ENCODE data around the gene QSOX1. TPM values are rescaled to one million over a fixed set of nuclear protein-coding genes. Genes with fewer than 3 reads are reported as not detected.
"Not testable (repeated sequence)": the region's sequence is repeated elsewhere in the genome, so short reads cannot be mapped to it uniquely, and the experiment has no call there.

Gene QSOX1
- total RNA-seq, 1 experiment from 2014 or later = 201 TPM

- DNase-seq (ENCODE audit: low read depth) = no peak
These were observed 34.1 kb downstream of the QSOX1 start for GRCh38 chr1:180188684-180189175.

GRCh38 chr1:180190091-180190490 is 35.4 kb downstream of the QSOX1 start:
- DNase-seq (ENCODE audit: low read depth) = no peak

GRCh38 chr1:180192172-180192571 is 37.5 kb downstream of the QSOX1 start:
- no peak for DNase-seq (ENCODE audit: low read depth)

DNA sequence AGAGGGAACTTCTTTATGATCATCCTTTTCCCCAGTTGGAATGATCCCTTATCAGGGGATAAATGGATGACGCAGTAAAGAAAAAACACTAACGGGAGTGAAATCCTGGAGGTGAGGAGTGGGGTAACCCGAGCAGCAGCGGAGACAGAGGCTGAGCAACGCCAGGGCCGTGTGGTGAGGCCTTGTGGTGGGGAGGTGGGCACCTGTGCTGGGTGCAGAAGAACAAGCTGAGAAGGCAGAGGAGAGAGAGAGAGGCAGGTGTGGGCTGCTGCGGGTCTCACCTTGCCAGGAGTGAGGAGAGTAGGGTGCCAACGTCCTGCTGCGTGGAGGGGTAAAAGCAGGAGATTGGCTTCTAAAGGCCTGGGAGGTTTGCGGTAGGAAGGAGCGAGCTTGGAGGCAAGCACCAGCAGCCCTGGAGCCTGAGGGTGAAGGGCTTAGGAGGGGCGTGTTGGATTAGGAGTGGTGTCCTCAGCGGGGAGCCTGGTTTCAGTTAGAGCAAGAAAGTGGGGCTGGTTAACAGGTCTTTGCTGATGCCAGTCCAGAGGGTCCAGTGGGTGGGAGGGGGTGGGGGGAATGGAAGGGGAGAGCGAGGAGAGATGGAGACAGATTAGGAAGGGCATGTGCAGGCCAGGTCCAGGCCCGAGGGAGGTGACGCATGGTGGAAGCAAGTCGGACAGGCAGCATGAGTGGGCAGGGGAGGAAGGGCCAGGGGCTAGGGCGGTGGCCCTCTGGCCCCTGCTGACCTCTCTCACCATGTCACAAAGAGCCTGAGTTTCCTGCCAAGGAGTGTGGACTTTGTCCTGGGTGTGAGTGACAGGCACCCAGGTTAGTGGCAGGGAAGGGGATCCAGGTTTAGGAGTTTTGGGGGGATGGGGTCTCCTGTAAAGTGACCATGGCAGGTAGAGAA is 38.7 kb downstream of the QSOX1 start:
- DNase-seq (ENCODE audit: low read depth) = no peak

- DNase-seq (ENCODE audit: low read depth) = no peak
These were observed 39.4 kb downstream of the QSOX1 start for GRCh38 chr1:180194048-180194425.

DNA sequence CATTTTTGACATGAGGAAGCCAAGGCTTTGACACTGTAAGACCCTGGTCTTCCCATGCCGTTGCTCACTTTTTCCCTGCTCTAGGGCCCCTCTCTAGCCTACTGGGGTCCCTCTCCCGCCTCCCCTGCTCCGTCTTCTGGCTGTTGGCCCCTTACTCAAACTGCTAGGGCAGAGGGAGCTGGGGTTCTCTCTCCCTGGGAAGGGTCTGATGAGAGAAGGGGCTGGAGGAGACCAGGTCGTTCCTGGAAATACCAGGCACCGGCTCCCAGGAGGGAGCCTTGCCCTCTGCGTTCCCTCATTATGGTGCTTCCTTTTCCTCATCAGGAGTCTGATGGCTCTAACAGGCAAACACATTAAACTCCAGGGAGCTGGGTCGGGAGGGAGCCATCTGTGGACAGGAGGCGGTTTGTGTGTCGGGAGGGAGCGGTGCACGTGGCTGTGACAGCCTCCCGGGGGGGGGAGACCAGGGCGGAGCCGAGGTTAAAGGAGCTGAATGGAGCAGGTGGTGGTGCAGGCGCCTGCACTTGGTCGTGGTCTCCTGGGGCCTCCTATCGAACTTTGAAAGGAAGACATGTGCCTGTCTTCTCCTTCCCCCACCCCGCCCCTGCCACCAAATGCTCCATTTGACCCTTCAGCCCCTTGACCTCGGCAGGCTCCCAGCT is 40.0 kb downstream of the QSOX1 start:
- no peak for DNase-seq (ENCODE audit: low read depth)

DNA sequence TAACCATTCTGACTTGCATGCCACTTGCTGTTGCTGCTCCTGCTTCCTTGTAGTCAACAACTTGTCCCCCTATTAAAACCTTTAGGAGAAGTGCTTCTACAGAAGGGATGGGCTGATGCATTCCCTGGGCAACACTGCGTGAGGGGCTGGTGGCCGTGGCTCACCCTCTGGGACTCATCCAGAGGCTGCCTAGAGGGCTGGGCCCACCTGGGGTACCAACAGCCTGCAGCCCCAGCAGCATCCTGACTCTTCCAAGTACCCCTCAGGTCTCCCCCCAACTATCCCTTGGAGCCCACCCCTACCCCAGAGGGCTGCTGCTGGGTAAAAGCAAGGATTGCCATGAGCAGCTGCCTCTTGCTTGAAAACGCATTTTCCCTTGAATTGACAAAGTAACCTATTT is 40.7 kb downstream of the QSOX1 start:
- DNase-seq (ENCODE audit: low read depth) = no peak

GRCh38 chr1:180195916-180196315 is 41.2 kb downstream of the QSOX1 start:
- no peak for DNase-seq (ENCODE audit: low read depth)

GRCh38 chr1:180196436-180197003 is 41.9 kb downstream of the QSOX1 start:
- DNase-seq (ENCODE audit: low read depth) = no peak

- no peak for DNase-seq (ENCODE audit: low read depth)
These were observed 42.6 kb downstream of the QSOX1 start for GRCh38 chr1:180197231-180197630.

GRCh38 chr1:180198196-180198595 is 43.5 kb downstream of the QSOX1 start:
- no peak for DNase-seq (ENCODE audit: low read depth)

DNA sequence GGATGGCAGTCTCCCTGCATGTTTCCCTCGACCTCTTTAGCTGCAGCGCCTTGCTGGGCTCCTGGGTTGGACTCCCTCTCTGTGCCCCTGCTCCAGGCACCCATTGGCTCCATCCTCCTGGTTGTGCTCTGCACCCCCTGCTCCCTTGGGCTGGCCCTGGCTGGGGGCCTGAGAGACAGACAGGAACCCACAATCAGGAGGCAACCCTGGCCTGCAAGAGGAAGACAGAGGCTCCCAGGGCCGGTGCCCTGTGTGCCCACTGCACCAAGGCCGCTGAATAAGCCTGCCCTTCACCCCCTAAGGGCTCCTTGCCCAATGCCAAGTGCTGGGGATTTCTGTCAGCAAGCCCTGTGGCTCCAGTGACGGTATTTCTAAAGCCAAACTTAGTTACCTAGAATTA is 43.9 kb downstream of the QSOX1 start:
- DNase-seq (ENCODE audit: low read depth) = no peak

DNA sequence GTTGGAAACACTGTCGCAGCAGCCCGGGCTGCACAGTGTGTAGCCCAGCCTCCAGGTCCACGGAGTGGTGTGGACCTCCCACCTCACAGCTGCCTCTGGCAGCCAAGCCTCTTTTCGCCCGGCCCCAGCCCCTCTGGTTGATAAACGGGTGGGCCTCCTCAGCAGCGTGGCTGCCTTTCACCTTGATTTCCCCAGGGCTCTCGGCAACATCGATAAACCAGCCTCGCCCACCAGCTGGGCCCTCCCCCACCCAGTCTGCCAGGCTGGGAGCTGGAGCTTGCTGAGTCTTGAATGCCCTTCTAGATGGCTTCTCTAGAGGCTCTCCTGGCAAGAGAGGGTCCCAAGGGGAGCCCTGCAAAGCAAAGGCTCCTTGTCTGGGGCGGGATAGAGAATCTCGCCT is 44.3 kb downstream of the QSOX1 start:
- no peak for DNase-seq (ENCODE audit: low read depth)

DNA sequence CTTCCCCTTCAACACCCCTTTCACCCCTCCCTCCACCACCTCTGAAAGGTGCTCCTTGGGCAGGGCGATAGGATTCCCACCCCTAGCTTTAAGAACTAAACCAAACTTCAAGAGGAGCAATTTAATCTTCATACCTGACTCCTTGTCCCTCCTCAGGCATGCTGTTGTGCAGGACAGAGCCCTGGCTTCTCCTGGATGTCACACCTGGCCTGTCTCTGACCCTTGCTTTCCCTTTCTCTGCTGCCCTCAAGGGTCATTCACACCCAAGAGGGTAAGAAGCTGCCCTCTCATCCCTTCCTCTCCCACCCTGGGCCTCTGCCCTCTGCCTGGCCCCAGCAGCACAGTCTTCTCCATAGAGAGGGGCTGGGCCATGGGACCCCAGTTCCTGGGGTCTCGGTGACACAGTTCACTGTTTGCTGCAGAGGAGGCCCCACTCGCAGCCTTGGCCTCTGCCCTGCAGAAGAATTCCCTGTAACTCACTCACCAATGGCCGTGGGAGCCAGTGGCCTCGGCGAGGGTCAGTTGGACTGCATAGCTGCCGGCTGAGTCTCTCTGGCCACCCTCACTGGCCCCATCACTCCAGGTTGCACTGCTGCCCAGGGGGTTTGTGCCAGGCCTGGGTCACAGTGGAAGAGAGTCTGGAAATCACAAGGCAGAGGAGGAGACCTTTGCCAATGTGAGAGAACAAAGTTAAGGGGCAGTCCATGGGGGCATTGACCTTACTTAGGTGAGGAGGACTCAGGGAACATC is 47.0 kb downstream of the QSOX1 start:
- no peak for DNase-seq (ENCODE audit: low read depth)

GRCh38 chr1:180202588-180202987 is 47.9 kb downstream of the QSOX1 start:
- DNase-seq (ENCODE audit: low read depth) = not testable (repeated sequence)

DNA sequence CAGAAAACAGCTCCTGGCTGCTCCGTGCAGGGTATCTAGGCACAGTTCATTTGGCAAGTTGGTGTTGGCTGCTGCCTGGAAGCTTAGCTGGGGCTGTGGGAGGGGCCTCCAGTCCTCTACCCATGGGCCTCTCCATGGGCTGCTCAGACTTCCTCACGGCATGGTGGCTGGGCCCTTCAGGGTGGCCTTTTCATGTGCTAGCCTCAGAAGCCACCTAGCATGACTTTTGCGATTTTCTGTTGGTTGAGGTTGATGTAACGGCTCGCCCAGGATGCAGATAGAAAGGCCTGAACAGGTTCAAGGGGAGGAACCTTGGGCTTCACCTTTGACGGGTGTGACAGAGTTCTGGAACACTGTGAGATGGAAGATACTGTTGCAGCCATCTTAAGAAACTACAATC is 49.6 kb downstream of the QSOX1 start:
- DNase-seq (ENCODE audit: low read depth) = no peak

DNA sequence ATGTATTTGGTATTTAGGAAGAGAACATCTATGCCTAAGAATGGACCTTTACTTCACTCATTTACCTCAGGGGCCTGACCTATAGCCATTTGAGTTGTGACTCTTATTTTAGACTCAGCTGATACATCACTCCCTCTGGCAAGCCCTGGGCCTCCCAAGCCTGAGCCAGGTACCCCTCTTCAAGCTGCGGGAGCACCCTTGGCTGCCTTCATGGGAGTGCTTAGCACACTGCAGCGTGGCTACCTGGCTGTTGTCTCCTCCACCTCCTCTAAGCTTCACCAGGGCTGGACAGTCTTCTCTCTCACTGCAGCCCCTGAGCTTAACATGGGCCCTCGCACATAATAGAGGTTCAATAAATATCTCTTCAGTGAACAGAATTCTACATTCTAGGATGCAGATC is 51.9 kb downstream of the QSOX1 start:
- DNase-seq (ENCODE audit: low read depth) = no peak

- no peak for DNase-seq (ENCODE audit: low read depth)
These were observed 53.6 kb downstream of the QSOX1 start for GRCh38 chr1:180208264-180208663.

- DNase-seq (ENCODE audit: low read depth) = no peak
These were observed 55.4 kb downstream of the QSOX1 start for GRCh38 chr1:180210008-180210620.

DNA sequence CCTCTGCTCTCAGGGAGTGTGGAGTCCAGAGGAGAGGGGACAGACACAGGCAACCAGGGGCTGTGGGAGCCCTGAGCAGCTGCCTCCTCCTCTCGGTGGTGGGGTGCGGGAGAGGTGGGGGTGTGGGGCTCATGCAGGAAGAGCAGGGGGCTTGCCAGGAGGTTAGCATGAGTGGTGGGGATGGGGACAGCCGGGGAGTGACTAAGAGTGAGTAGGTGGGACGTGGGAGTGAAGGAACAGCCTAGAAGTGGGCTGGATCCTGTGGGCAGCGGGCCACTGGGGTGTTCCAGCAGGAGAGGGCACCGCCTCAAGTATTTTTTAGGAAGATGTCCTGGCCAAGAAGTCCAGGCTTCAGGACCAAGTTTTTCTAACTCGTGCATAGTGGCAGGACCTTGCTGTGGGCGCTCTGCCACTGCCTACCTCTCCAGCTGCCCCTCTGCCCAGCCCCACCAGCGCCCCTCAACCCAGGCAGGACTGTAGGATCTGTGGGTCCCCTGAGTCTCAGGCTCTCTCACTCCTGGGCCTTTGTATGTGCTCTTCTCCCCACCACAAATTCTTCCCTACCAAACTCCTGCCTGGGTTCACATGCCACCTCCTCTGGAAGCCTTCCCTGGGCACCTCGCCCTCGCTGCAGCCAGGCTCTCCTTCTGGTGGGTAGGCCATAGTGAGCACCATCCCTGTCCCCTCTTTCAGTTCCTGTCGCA is 56.6 kb downstream of the QSOX1 start:
- DNase-seq (ENCODE audit: low read depth) = no peak

DNA sequence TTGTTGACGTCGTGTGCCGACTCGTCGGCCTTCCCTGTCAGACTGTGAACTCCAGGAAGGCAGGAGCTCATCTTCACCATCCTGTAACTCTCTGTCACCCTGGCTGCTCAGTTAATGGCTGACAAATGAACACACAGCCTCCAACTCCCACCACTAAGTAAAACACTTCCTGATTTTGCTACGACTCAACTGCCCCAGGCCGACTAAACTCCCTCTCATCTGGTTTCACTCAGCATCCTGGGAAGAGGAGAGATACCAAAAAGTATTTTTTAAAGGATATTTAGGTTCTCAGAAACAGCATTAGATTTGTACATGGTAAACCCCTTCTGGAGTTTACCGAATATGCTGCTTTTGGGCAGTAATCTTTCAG is 57.2 kb downstream of the QSOX1 start:
- DNase-seq (ENCODE audit: low read depth) = no peak

All from HT1080 (cell line).